Measurements from ENCODE around the gene RBFOX1. TPM values are rescaled to one million over a fixed set of nuclear protein-coding genes. Genes with fewer than 3 reads are reported as not detected.

The RBFOX1 gene
- polyA plus RNA-seq, 1 of the 3 experiments (the other 2 are of a cell fraction): not detected

- H4K20me1 ChIP-seq (ENCODE audit: insufficient read depth): no peaks in the 10 kb centered on the region
- H3K9me2 ChIP-seq: no peaks in the 10 kb centered on the region
- H3F3A ChIP-seq (replicated peaks; ENCODE audit: insufficient read depth): no peaks in the 10 kb centered on the region
- CTCF ChIA-PET: no interaction called here
- no peak for DNase-seq
- H3K9me3 ChIP-seq: no peaks in the 10 kb centered on the region
- H3K4me2 ChIP-seq: no peak overlapping the region
- POLR2A ChIA-PET: no interaction called here
- no peak overlapping the region for H3K9ac ChIP-seq
- TF ChIP-seq EP300 (IDR thresholded peaks at IDR 0.05; ENCODE audit: borderline replicate concordance in 1 of 2, low read depth in 1 of 2, low read length in 1 of 2) (no peak), SMC3 (IDR thresholded peaks at IDR 0.05; ENCODE audit: low read depth, low read length) (no peak), SIN3A (IDR thresholded peaks at IDR 0.05; ENCODE audit: borderline replicate concordance, low read depth, low read length) (no peak), TEAD4 (IDR thresholded peaks at IDR 0.05; ENCODE audit: borderline replicate concordance, insufficient read depth) (no peak), GATA2 (CRISPR knock-in tag; IDR thresholded peaks at IDR 0.05) (no peak), POLR2AphosphoS5 (IDR thresholded peaks at IDR 0.05; ENCODE audit: low read depth, low read length) (no peak), YY1 (IDR thresholded peaks at IDR 0.05; ENCODE audit: low read depth) (no peak), ELF1 (IDR thresholded peaks at IDR 0.05) (no peak), FOSL2 (IDR thresholded peaks at IDR 0.05; ENCODE audit: borderline replicate concordance, low read depth) (no peak)
- no peaks in the 10 kb centered on the region for H3K79me2 ChIP-seq (ENCODE audit: insufficient read depth)
- H2AFZ ChIP-seq (ENCODE audit: low read depth): no peak overlapping the region
- H3K27ac ChIP-seq (ENCODE audit: low read depth in 2 of 2, low read length in 1 of 2): no peak overlapping the region
- no peaks in the 10 kb centered on the region for H3K27me3 ChIP-seq (ENCODE audit: insufficient read depth)
- H3K36me3 ChIP-seq (replicated peaks in 1 of 2; ENCODE audit: control insufficient read depth in 1 of 2, insufficient read depth in 2 of 2, low read length in 1 of 2): no peaks in the 10 kb centered on the region
- 26% methylated on average over 3 of the region's 3 CpGs for WGBS (ENCODE audit: low lambda C conversion rate)
- H3K4me1 ChIP-seq (ENCODE audit: control insufficient read depth in 1 of 2, insufficient read depth in 2 of 2, low read depth in 1 of 2, low read length in 1 of 2): no peaks in the 10 kb centered on the region; a peak in 1 of 4 replicates
- H3K4me3 ChIP-seq (ENCODE audit: low read depth in 2 of 2, low read length in 1 of 2): no peak overlapping the region
Measured at GRCh38 chr16:7470344-7470743, 137.7 kb downstream of the RBFOX1 start.

GRCh38 chr16:7471268-7471667 lies 138.6 kb downstream of the RBFOX1 start:
- ChIA-PET CTCF (no interaction called here), POLR2A (no interaction called here)
- Histone ChIP-seq H3K9ac (no peak overlapping the region), H3K9me2 (no peaks in the 10 kb centered on the region), H2AFZ (ENCODE audit: low read depth) (no peak overlapping the region), H3K4me2 (no peak overlapping the region), H4K20me1 (ENCODE audit: insufficient read depth) (no peaks in the 10 kb centered on the region), H3K36me3 (replicated peaks in 1 of 2; ENCODE audit: control insufficient read depth in 1 of 2, insufficient read depth in 2 of 2, low read length in 1 of 2) (no peaks in the 10 kb centered on the region), H3K27ac (ENCODE audit: low read depth in 2 of 2, low read length in 1 of 2) (no peak overlapping the region), H3K4me1 (ENCODE audit: control insufficient read depth in 1 of 2, insufficient read depth in 2 of 2, low read depth in 1 of 2, low read length in 1 of 2) (no peaks in the 10 kb centered on the region; a peak in 1 of 4 replicates), H3K79me2 (ENCODE audit: insufficient read depth) (no peaks in the 10 kb centered on the region), H3F3A (replicated peaks; ENCODE audit: insufficient read depth) (no peaks in the 10 kb centered on the region), H3K27me3 (ENCODE audit: insufficient read depth) (no peaks in the 10 kb centered on the region), H3K4me3 (ENCODE audit: low read depth in 2 of 2, low read length in 1 of 2) (no peak overlapping the region), H3K9me3 (no peaks in the 10 kb centered on the region)
- no peak for TF ChIP-seq RFX5 (IDR thresholded peaks at IDR 0.05; ENCODE audit: low read length)
- TF ChIP-seq, protein P1, sequence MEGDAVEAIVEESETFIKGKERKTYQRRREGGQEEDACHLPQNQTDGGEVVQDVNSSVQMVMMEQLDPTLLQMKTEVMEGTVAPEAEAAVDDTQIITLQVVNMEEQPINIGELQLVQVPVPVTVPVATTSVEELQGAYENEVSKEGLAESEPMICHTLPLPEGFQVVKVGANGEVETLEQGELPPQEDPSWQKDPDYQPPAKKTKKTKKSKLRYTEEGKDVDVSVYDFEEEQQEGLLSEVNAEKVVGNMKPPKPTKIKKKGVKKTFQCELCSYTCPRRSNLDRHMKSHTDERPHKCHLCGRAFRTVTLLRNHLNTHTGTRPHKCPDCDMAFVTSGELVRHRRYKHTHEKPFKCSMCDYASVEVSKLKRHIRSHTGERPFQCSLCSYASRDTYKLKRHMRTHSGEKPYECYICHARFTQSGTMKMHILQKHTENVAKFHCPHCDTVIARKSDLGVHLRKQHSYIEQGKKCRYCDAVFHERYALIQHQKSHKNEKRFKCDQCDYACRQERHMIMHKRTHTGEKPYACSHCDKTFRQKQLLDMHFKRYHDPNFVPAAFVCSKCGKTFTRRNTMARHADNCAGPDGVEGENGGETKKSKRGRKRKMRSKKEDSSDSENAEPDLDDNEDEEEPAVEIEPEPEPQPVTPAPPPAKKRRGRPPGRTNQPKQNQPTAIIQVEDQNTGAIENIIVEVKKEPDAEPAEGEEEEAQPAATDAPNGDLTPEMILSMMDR (IDR thresholded peaks at IDR 0.05): no peak
- TF ChIP-seq RCOR1 (IDR thresholded peaks at IDR 0.05; ENCODE audit: low read length): no peak
- no peak for DNase-seq
- no CpG with 5 or more reads among the region's 1 CpG for WGBS (ENCODE audit: low lambda C conversion rate)

DNA sequence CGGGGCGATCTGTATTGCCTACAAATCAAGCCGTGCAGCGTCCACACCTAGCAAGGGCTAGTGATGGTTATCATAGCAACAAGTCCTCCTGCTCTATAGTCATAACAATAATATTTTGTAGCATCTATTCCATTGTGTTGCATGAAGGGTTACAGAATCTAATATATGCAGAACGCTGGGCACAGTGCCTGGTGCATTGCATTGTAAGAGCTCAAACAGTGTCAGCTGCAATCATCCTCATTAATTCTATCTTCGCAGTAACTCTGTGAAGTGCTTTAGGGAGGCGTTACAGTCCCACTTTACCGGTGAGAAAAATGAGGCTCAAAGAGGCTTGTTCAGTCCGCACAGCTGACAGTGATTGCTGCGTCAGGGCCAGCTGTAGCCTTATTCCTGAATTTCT lies 149.4 kb downstream of the RBFOX1 start:
- H3K27me3 ChIP-seq (ENCODE audit: insufficient read depth): no peaks in the 10 kb centered on the region
- no peaks in the 10 kb centered on the region for H3K79me2 ChIP-seq (ENCODE audit: insufficient read depth)
- H3K27ac ChIP-seq (ENCODE audit: low read depth in 2 of 2, low read length in 1 of 2): no peak overlapping the region
- H3K9ac ChIP-seq: no peak overlapping the region
- H4K20me1 ChIP-seq (ENCODE audit: insufficient read depth): no peaks in the 10 kb centered on the region
- TF ChIP-seq MXI1 (IDR thresholded peaks at IDR 0.05; ENCODE audit: low read depth, low read length): no peak
- TF ChIP-seq FOSL2 (IDR thresholded peaks at IDR 0.05; ENCODE audit: borderline replicate concordance, low read depth): no peak
- TF ChIP-seq SMC3 (IDR thresholded peaks at IDR 0.05; ENCODE audit: low read depth, low read length): no peak
- POLR2A ChIA-PET: no interaction called here
- H3K4me2 ChIP-seq: no peak overlapping the region
- no peaks in the 10 kb centered on the region; a peak in 1 of 4 replicates for H3K4me1 ChIP-seq (ENCODE audit: control insufficient read depth in 1 of 2, insufficient read depth in 2 of 2, low read depth in 1 of 2, low read length in 1 of 2)
- no peaks in the 10 kb centered on the region for H3K9me3 ChIP-seq
- no peaks in the 10 kb centered on the region for H3K9me2 ChIP-seq
- no peak for DNase-seq
- 56% methylated on average over 8 of the region's 10 CpGs for WGBS (ENCODE audit: low lambda C conversion rate)
- H3K4me3 ChIP-seq (ENCODE audit: low read depth in 2 of 2, low read length in 1 of 2): no peak overlapping the region
- H2AFZ ChIP-seq (ENCODE audit: low read depth): no peak overlapping the region
- CTCF ChIA-PET: no interaction called here
- H3F3A ChIP-seq (replicated peaks; ENCODE audit: insufficient read depth): no peaks in the 10 kb centered on the region
- no peaks in the 10 kb centered on the region for H3K36me3 ChIP-seq (replicated peaks in 1 of 2; ENCODE audit: control insufficient read depth in 1 of 2, insufficient read depth in 2 of 2, low read length in 1 of 2)

Measured in SK-N-SH (cell line).